CD8-positive, alpha-beta memory T cell (primary cell): ENCODE results near the gene CYP24A1. TPM values are rescaled to one million over a fixed set of nuclear protein-coding genes. Genes with fewer than 3 reads are reported as not detected.
A peak's percentile ranks its signal among the peaks of the same experiment; 100 is the strongest.

ENCODE experiments used
- CTCF ChIA-PET: fragments of 350-600 bp; sonication (Branson Sonifier 250); formaldehyde crosslinking; loops from one replicate; lab custom pipeline; 2021; ENCODE audit warnings: antibody characterized with exemption; lab: Charles Lee
- POLR2A ChIA-PET: fragments of 350-600 bp; sonication (Branson Sonifier 250); formaldehyde crosslinking; loops from one replicate; lab custom pipeline; 2021; ENCODE audit warnings: antibody characterized with exemption; lab: Charles Lee
- DNase-seq, 5 donors: peaks; one replicate each; pipeline versions ENCODE4 v3.0.0 to v3.0.0-alpha.2; 2020 to 2022; ENCODE audit warnings: mixed read lengths in 1 of 5
- H3K27ac ChIP-seq: one replicate; pipeline ENCODE4 v1.7.0; 2013; ENCODE audit warnings: low read depth, mild to moderate bottlenecking, low read length, moderate library complexity
- H3K27me3 ChIP-seq: 2 replicates; pipeline ENCODE4 v1.7.0; 2013; ENCODE audit warnings: low read length, mild to moderate bottlenecking; ENCODE audit not compliant: insufficient read depth, poor library complexity, severe bottlenecking
- H3K36me3 ChIP-seq: 2 replicates; pipeline ENCODE4 v1.7.0; 2013; ENCODE audit warnings: mild to moderate bottlenecking, low read length, moderate library complexity; ENCODE audit not compliant: insufficient read depth
- H3K4me1 ChIP-seq: 2 replicates; pipeline ENCODE4 v1.7.0; 2013; ENCODE audit warnings: mild to moderate bottlenecking, low read length, moderate library complexity; ENCODE audit not compliant: insufficient read depth
- H3K4me3 ChIP-seq: 2 replicates; pipeline ENCODE4 v1.7.0; 2013; ENCODE audit warnings: mild to moderate bottlenecking, low read length
- H3K9me3 ChIP-seq: 2 replicates; pipeline ENCODE4 v1.7.0; 2013; ENCODE audit warnings: mild to moderate bottlenecking, low read length
- H3K27ac Mint-ChIP-seq, 8 donors: one replicate each; pipeline ENCODE4 v1.8.0; 2020 to 2021; ENCODE audit warnings: mixed read lengths in 8 of 8, mild to moderate bottlenecking in 6 of 8, inconsistent platforms in 3 of 8, moderate library complexity in 3 of 8
- H3K27me3 Mint-ChIP-seq, 2 donors: one replicate each; pipeline ENCODE4 v1.8.0; 2020 to 2021; ENCODE audit warnings: mixed read lengths in 2 of 2, mild to moderate bottlenecking in 1 of 2, moderate library complexity in 1 of 2
- H3K36me3 Mint-ChIP-seq, 3 donors: one replicate each; pipeline ENCODE4 v1.8.0; 2020 to 2021; ENCODE audit warnings: mixed read lengths in 3 of 3, inconsistent platforms in 1 of 3, mild to moderate bottlenecking in 1 of 3
- H3K4me1 Mint-ChIP-seq, 3 donors: one replicate each; pipeline ENCODE4 v1.8.0; 2020 to 2021; ENCODE audit warnings: mixed read lengths in 3 of 3, inconsistent platforms in 1 of 3, mild to moderate bottlenecking in 1 of 3
- H3K4me3 Mint-ChIP-seq, 7 donors: one replicate each; pipeline ENCODE4 v1.8.0; 2020 to 2021; ENCODE audit warnings: mixed read lengths in 7 of 7, mild to moderate bottlenecking in 6 of 7, moderate library complexity in 4 of 7, inconsistent platforms in 2 of 7
- H3K9me3 Mint-ChIP-seq, 5 donors: one replicate each; pipeline ENCODE4 v1.8.0; 2020 to 2022; ENCODE audit warnings: mixed read lengths in 5 of 5, mild to moderate bottlenecking in 3 of 5, moderate library complexity in 2 of 5, inconsistent platforms in 1 of 5
- polyA plus RNA-seq: library from polyadenylated mRNA; unstranded; fragments of 300-500 nt; fragmentation: Illumina TruSeq; gene quantifications from one replicate; pipeline ENCODE4 v1.2.3, GENCODE V29; 2021
- total RNA-seq, 2 experiments: library from RNA; stranded (reverse); gene quantifications; one replicate each; pipeline ENCODE4 v1.2.3, GENCODE V29; 2021

CYP24A1 gene
- total and polyA plus RNA-seq, 3 experiments from 2014 or later = 0.37 to 0.58 (median 0.40) TPM

DNA sequence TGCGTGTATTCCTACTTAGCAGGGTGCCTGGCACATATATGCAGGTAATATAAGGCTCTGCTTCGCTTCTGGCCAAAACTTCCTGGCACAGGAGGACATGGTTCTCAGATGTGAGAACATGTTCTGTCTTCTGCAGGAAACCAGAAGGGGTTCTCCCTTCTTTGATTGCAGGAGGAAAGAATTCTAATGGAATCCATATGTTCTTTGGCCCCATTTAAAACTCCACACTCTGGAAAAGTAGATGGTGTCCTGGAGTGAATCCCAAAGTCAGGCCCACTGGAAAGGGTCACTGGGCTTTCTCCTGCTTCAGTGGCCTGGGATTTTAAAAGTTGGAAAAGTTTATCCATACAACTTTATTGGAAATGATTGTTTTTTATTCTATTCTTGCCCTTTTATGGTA, 16.4 kb upstream of the CYP24A1 start:
- no peak overlapping the region for H3K4me3 ChIP-seq
- H3K27ac Mint-ChIP-seq = no peak overlapping the region
- no peaks in the 10 kb centered on the region for H3K27me3 ChIP-seq
- H3K27ac ChIP-seq = no peak overlapping the region
- H3K9me3 ChIP-seq = no peaks in the 10 kb centered on the region
- no peak overlapping the region for H3K4me3 Mint-ChIP-seq
- peaks cover 10 to 36% of the 10 kb centered on the region in 2 donors for H3K27me3 Mint-ChIP-seq
- H3K36me3 Mint-ChIP-seq = no peaks in the 10 kb centered on the region
- no peak for DNase-seq
- H3K9me3 Mint-ChIP-seq = no peaks in the 10 kb centered on the region
- POLR2A ChIA-PET = no interaction called here
- no peaks in the 10 kb centered on the region for H3K4me1 ChIP-seq
- CTCF ChIA-PET = no interaction called here
- no peaks in the 10 kb centered on the region for H3K4me1 Mint-ChIP-seq
- no peaks in the 10 kb centered on the region for H3K36me3 ChIP-seq

DNA sequence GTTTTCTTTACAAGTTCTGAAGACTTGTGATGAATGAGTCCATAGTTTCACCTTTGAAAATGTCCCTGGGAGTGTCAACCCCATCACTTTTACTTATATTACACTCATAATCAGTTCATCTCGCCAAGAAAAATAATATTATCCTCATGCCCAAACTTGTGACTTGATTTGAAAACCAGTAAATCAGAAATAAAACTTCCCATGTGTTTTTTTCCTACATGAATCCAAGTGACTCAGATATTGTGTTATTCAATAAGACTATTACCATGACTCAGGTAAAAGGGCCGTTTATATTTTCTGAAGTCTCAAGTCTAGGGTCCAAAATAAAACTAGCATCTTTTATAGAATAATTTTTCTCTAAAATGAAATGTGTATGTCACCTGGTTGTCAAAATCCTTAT, 15.8 kb upstream of the CYP24A1 start:
- Mint-ChIP-seq H3K4me1 (no peaks in the 10 kb centered on the region), H3K36me3 (no peaks in the 10 kb centered on the region), H3K27me3 (peaks cover 12 to 42% of the 10 kb centered on the region in 2 donors), H3K9me3 (no peaks in the 10 kb centered on the region), H3K4me3 (no peak overlapping the region), H3K27ac (no peak overlapping the region)
- DNase-seq = no peak
- no peak overlapping the region for H3K4me3 ChIP-seq
- no peaks in the 10 kb centered on the region for H3K27me3 ChIP-seq
- no peaks in the 10 kb centered on the region for H3K36me3 ChIP-seq
- ChIA-PET CTCF (no interaction called here), POLR2A (no interaction called here)
- no peaks in the 10 kb centered on the region for H3K9me3 ChIP-seq
- no peaks in the 10 kb centered on the region for H3K4me1 ChIP-seq
- no peak overlapping the region for H3K27ac ChIP-seq

DNA sequence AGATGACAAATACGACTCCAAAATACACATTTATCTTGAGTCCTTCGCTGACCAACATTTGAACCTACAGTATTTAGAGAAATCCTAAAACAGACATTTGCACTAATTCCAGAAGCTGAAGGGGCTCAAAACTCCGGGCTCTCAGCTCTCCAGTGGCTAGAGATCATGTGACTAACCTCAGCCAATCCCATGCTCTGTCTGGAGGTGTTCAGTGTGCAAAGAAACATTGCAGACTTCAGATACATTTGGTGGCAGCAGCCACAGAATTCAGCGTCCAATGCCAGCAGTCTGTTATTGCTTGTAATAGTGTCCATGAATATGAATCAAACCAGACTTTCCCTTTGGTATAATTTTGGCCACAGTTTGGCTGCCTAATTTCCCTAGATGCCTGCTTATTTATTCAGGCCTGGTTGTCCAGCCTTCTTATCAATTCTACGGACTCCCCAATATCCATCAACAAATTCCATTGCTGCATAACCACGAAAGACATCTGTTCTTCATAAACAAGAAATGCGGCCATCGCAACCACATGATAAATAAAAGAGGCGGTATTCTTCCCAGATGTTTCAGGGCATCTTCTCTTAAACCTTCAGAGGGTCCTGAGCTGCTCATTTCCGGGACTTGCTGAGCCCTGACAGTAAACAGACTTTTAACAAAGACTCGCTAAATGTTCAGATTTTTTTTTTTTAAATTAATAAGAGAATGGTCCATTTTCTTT, 14.5 kb upstream of the CYP24A1 start:
- H3K27me3 Mint-ChIP-seq = peaks cover 12 to 39% of the 10 kb centered on the region in 2 donors
- no peaks in the 10 kb centered on the region for H3K4me1 Mint-ChIP-seq
- H3K9me3 Mint-ChIP-seq = no peaks in the 10 kb centered on the region
- no peak overlapping the region for H3K4me3 Mint-ChIP-seq
- Histone ChIP-seq H3K27me3 (no peaks in the 10 kb centered on the region), H3K9me3 (no peaks in the 10 kb centered on the region), H3K4me3 (no peak overlapping the region), H3K36me3 (no peaks in the 10 kb centered on the region), H3K27ac (no peak overlapping the region), H3K4me1 (no peaks in the 10 kb centered on the region)
- CTCF ChIA-PET = no interaction called here
- no peaks in the 10 kb centered on the region for H3K36me3 Mint-ChIP-seq
- H3K27ac Mint-ChIP-seq = peak overlapping the region in 1 of 8 donors; percentile 47
- POLR2A ChIA-PET = no interaction called here
- no peak for DNase-seq

DNA sequence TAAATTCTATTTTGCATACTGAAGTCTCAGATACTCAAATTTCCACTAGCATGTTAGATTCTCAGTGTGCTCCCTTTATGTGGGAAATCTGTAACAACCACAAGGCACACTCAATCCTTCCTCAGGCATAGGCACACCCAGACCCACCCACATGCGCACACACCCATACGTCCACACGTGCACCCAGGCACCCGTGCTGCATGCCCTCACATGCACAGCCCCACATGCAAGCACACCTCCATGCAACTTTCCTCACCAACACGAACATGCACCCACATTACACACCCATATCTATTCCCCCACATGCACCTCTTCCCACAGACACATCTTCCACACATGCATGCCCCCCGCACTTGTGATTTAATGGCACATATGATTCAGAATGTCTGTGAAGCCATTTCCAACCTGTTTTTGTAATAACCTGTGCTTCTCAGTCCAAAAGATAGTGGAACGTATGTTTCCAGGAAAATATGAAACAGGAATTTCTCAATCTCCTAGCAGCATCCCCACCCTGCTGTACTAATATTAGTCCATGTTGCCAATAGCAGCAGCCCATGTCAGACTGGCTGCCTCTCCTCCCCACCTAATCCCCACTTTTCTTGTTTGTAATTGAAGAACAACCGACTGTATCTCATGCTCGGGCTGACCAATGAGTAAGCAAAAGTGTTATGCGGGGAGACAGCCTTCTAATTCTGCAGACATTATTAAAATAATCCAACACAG, 11.3 kb upstream of the CYP24A1 start:
- H3K4me1 ChIP-seq = no peaks in the 10 kb centered on the region
- ChIA-PET CTCF (no interaction called here), POLR2A (no interaction called here)
- no peaks in the 10 kb centered on the region for H3K9me3 Mint-ChIP-seq
- H3K36me3 Mint-ChIP-seq = no peaks in the 10 kb centered on the region
- H3K4me3 ChIP-seq = no peak overlapping the region
- H3K27ac ChIP-seq = no peak overlapping the region
- peak overlapping the region in 1 of 7 donors; percentile 24 for H3K4me3 Mint-ChIP-seq
- no peaks in the 10 kb centered on the region for H3K27me3 ChIP-seq
- H3K4me1 Mint-ChIP-seq = peaks cover 0 to 2% (median 0%) of the 10 kb centered on the region in 3 donors
- no peaks in the 10 kb centered on the region for H3K36me3 ChIP-seq
- H3K27me3 Mint-ChIP-seq = peaks cover 7 to 40% of the 10 kb centered on the region in 2 donors
- H3K27ac Mint-ChIP-seq = no peak overlapping the region
- H3K9me3 ChIP-seq = no peaks in the 10 kb centered on the region
- DNase-seq = no peak

DNA sequence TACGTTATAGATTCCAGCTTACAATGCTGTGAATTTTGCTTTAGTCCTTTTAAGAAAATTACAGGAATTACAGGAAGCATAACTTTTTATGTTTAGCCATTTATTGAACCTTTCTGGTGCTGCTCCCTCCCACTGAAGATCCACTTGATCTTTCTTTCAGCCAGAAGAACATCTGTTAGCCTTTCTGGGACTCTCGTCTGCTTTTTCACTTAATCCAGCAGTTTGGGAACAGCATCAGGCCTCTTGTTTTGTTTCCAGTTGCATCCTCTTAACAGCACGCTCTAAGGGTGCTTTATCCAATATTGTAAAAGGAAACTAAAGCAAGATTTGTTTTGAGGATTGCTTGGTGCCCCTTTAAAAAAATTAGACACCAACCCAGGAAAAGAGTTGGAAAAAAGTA, 10.3 kb upstream of the CYP24A1 start:
- ChIA-PET CTCF (no interaction called here), POLR2A (no interaction called here)
- Mint-ChIP-seq H3K4me3 (no peak overlapping the region), H3K9me3 (no peaks in the 10 kb centered on the region), H3K36me3 (no peaks in the 10 kb centered on the region), H3K4me1 (peaks cover 0 to 3% (median 0%) of the 10 kb centered on the region in 3 donors), H3K27ac (no peak overlapping the region), H3K27me3 (peaks cover 7 to 32% of the 10 kb centered on the region in 2 donors)
- no peaks in the 10 kb centered on the region for H3K4me1 ChIP-seq
- no peaks in the 10 kb centered on the region for H3K9me3 ChIP-seq
- no peak overlapping the region for H3K27ac ChIP-seq
- no peak for DNase-seq
- no peaks in the 10 kb centered on the region for H3K27me3 ChIP-seq
- no peak overlapping the region for H3K4me3 ChIP-seq
- H3K36me3 ChIP-seq = no peaks in the 10 kb centered on the region

DNA sequence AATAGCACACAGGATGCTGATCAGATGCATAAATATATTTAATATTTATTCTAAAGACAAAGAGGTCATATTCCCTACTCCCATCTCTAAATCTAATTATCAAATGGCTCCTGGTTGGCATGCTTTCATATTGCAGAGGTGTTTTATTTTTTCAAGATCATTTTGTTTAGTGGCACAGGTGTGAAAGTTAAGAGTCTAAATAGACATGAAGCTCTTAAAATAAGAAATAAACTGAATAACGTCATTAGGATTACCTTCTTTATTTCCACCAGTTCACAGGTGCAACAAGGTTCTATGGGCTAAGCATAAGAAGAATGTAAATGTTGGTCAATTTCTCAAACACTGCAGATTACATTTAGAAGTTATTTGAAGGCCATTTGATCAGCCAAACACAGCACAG, 7.1 kb upstream of the CYP24A1 start:
- Histone ChIP-seq H3K36me3 (no peaks in the 10 kb centered on the region), H3K27me3 (no peaks in the 10 kb centered on the region), H3K9me3 (no peaks in the 10 kb centered on the region), H3K4me1 (no peaks in the 10 kb centered on the region), H3K27ac (no peak overlapping the region), H3K4me3 (no peak overlapping the region)
- Mint-ChIP-seq H3K27me3 (peaks cover 15 to 54% of the 10 kb centered on the region in 2 donors), H3K36me3 (no peaks in the 10 kb centered on the region), H3K4me3 (no peak overlapping the region), H3K27ac (no peak overlapping the region), H3K9me3 (no peaks in the 10 kb centered on the region), H3K4me1 (peaks cover 0 to 3% (median 0%) of the 10 kb centered on the region in 3 donors)
- ChIA-PET POLR2A (no interaction called here), CTCF (interaction anchor here (1.5 kb wide), 1 partner anchor 19 kb away, joined by 4 read pairs; no protein-coding TSS in a partner anchor)
- no peak for DNase-seq

DNA sequence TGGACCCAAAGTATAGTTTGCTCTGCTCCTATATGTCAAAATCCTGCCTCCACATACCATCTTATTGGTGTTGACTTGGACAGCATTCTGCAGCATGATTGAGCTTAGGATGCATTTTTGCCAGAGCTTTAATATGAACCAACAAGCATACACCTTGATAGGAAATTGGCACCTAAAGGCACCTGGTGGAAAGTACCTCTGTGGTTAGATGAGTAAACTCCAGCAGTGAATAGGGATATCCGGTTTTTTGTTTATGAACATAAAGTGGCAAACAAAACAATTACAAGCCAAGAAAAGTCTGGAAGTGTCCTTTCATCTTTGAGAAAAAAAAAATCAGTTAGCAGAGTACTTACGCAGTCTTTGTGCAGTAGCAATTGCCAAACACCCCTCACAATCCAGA, 6.2 kb upstream of the CYP24A1 start:
- Histone ChIP-seq H3K36me3 (no peaks in the 10 kb centered on the region), H3K4me1 (no peaks in the 10 kb centered on the region), H3K4me3 (no peak overlapping the region), H3K27me3 (peaks cover 1% of the 10 kb centered on the region), H3K9me3 (no peaks in the 10 kb centered on the region), H3K27ac (no peak overlapping the region)
- peaks cover 0 to 4% (median 1%) of the 10 kb centered on the region in 3 donors for H3K4me1 Mint-ChIP-seq
- no peak overlapping the region for H3K27ac Mint-ChIP-seq
- peaks cover 19 to 50% of the 10 kb centered on the region in 2 donors for H3K27me3 Mint-ChIP-seq
- no peak overlapping the region for H3K4me3 Mint-ChIP-seq
- H3K9me3 Mint-ChIP-seq = no peaks in the 10 kb centered on the region
- ChIA-PET POLR2A (no interaction called here), CTCF (no interaction called here)
- no peak for DNase-seq
- no peaks in the 10 kb centered on the region for H3K36me3 Mint-ChIP-seq

DNA sequence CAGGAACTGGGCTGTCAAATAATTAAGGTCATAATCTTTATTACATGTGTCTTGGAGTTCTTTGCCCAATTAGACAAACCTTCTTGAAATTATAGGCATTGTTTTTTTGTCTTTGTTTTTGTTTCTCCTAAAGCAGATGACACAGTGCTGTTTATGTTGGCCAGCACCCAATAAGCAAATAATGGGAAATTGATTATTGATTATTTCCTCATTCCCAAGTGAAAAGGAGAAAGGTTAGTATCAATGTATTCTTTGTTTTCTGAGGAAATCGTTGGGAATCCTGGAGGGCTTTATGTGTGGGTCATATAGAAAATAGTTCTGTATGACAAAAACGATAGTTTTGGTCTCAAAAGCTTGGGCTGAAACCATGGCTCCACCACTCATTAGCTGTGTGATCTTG, 4.5 kb upstream of the CYP24A1 start:
- Histone ChIP-seq H3K4me3 (no peak overlapping the region), H3K27ac (no peak overlapping the region), H3K9me3 (no peaks in the 10 kb centered on the region), H3K27me3 (peaks cover 9% of the 10 kb centered on the region), H3K36me3 (no peaks in the 10 kb centered on the region), H3K4me1 (peaks cover 4% of the 10 kb centered on the region)
- Mint-ChIP-seq H3K4me3 (no peak overlapping the region), H3K27ac (no peak overlapping the region), H3K27me3 (peaks cover 25 to 59% of the 10 kb centered on the region in 2 donors), H3K4me1 (peaks cover 10 to 18% (median 12%) of the 10 kb centered on the region in 3 donors), H3K36me3 (no peaks in the 10 kb centered on the region), H3K9me3 (no peaks in the 10 kb centered on the region)
- CTCF ChIA-PET = no interaction called here
- POLR2A ChIA-PET = no interaction called here
- DNase-seq = no peak
